ENCODE data around the gene UHRF1.
"Not testable (repeated sequence)": the region's sequence is repeated elsewhere in the genome, so short reads cannot be mapped to it uniquely, and the experiment has no call there.

The UHRF1 gene

DNA sequence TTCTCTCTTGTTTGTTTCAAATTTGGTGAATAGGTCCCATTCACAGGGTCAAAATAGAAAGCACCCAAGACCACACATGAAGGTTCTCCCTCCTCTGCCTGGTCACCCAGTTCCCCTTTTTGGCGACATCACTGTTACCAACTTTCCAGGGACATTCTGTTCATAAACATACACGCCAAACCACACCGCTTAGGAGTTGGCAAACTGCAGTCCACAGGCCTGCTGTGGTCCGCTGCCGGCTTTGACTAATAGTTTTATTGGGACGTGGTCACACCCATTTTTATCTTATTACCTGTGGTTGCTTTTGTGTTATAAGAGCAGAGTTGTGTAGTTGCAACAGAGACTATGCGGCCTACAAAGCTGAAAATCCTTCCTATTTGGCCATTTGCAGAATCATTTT, 24.2 kb downstream of the UHRF1 start:
- Mint-ChIP-seq H3K9me3 (no peaks in the 10 kb centered on the region), H3K36me3 (ENCODE audit: low read depth) (peaks cover 49% of the 10 kb centered on the region), H3K4me3 (no peak overlapping the region), H3K27ac (no peak overlapping the region), H3K27me3 (ENCODE audit: low read depth) (no peaks in the 10 kb centered on the region), H3K4me1 (ENCODE audit: low read depth) (no peaks in the 10 kb centered on the region)
- no peak for DNase-seq (ENCODE audit: low spot score)

DNA sequence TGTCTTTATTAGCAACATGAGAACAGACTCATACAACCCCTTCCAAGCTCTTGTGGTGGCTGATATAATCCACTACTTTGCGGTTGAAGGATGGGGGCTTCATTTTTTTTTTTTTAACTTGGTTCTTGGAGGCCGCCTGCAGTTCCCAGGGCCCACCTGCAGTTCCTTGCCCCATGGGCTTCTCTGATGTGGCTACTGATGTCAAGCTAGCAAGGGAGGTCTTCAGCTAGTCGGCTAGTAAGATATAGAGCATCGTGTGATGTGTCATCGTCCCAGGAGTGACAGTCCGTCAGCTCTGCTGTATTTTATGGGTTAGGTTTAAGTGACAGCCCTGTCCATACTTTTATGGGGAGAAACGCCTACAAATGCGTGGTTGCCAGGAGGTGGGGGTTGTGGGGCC, 26.1 kb downstream of the UHRF1 start:
- H3K4me3 Mint-ChIP-seq: no peak overlapping the region
- no peaks in the 10 kb centered on the region for H3K27me3 Mint-ChIP-seq (ENCODE audit: low read depth)
- no peak overlapping the region for H3K27ac Mint-ChIP-seq
- no peak for DNase-seq (ENCODE audit: low spot score)
- peaks cover 54% of the 10 kb centered on the region for H3K36me3 Mint-ChIP-seq (ENCODE audit: low read depth)
- no peaks in the 10 kb centered on the region for H3K9me3 Mint-ChIP-seq
- H3K4me1 Mint-ChIP-seq (ENCODE audit: low read depth): no peaks in the 10 kb centered on the region

DNA sequence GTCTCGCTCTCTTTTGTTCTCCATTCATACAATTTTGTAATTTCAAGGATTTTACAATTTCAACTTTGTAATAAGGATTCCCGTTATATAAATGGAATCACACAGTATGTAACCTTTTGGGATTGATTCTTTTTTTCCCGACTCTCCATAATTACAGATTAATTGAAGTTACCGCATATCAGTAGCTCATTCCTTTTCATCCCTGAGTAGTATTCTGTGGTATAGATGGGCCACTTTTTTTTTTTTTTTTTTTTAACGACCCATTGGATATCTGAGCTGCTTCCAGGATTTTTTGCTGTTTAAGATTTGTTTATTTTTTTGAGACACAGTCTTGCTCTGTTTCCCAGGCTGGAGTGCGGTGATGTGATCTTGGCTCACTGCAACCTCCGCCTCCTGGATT, 27.8 kb downstream of the UHRF1 start:
- no peak for DNase-seq (ENCODE audit: low spot score)
- Mint-ChIP-seq H3K9me3 (no peaks in the 10 kb centered on the region), H3K27me3 (ENCODE audit: low read depth) (no peaks in the 10 kb centered on the region), H3K27ac (no peak overlapping the region), H3K4me3 (no peak overlapping the region), H3K4me1 (ENCODE audit: low read depth) (no peaks in the 10 kb centered on the region), H3K36me3 (ENCODE audit: low read depth) (peaks cover 53% of the 10 kb centered on the region)

GRCh38 chr19:4938461-4938860, 29.2 kb downstream of the UHRF1 start:
- not testable (repeated sequence) for H3K4me1 Mint-ChIP-seq (ENCODE audit: low read depth); H3K27me3 Mint-ChIP-seq (ENCODE audit: low read depth); DNase-seq (ENCODE audit: low spot score); H3K9me3 Mint-ChIP-seq; H3K27ac Mint-ChIP-seq; H3K4me3 Mint-ChIP-seq
- H3K36me3 Mint-ChIP-seq (ENCODE audit: low read depth): peaks cover 49% of the 10 kb centered on the region

- no peak overlapping the region for H3K4me3 Mint-ChIP-seq
- no peaks in the 10 kb centered on the region for H3K27me3 Mint-ChIP-seq (ENCODE audit: low read depth)
- no peak for DNase-seq (ENCODE audit: low spot score)
- H3K9me3 Mint-ChIP-seq: no peaks in the 10 kb centered on the region
- H3K27ac Mint-ChIP-seq: no peak overlapping the region
- peaks cover 48% of the 10 kb centered on the region for H3K36me3 Mint-ChIP-seq (ENCODE audit: low read depth)
- H3K4me1 Mint-ChIP-seq (ENCODE audit: low read depth): no peaks in the 10 kb centered on the region
Measured at GRCh38 chr19:4939466-4939865, 30.2 kb downstream of the UHRF1 start.

GRCh38 chr19:4941638-4942169, 32.4 kb downstream of the UHRF1 start:
- peaks cover 38% of the 10 kb centered on the region for H3K36me3 Mint-ChIP-seq (ENCODE audit: low read depth)
- not testable (repeated sequence) for H3K9me3 Mint-ChIP-seq; H3K27me3 Mint-ChIP-seq (ENCODE audit: low read depth); H3K27ac Mint-ChIP-seq; DNase-seq (ENCODE audit: low spot score); H3K4me1 Mint-ChIP-seq (ENCODE audit: low read depth); H3K4me3 Mint-ChIP-seq

DNA sequence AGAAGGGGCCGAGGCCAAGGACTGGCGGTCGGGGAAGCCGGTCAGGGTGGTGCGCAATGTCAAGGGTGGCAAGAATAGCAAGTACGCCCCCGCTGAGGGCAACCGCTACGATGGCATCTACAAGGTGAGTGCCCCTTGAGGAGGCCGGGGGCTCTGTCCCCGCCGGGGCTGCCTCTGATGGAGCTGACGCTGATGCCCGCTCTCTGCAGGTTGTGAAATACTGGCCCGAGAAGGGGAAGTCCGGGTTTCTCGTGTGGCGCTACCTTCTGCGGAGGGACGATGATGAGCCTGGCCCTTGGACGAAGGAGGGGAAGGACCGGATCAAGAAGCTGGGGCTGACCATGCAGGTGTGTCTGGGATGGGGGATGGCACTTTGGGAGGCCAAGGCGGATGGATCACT, 41.3 kb downstream of the UHRF1 start:
- not testable (repeated sequence) for H3K9me3 Mint-ChIP-seq; H3K4me3 Mint-ChIP-seq; H3K27ac Mint-ChIP-seq; DNase-seq (ENCODE audit: low spot score); H3K27me3 Mint-ChIP-seq (ENCODE audit: low read depth); H3K4me1 Mint-ChIP-seq (ENCODE audit: low read depth)
- H3K36me3 Mint-ChIP-seq (ENCODE audit: low read depth): peaks cover 50% of the 10 kb centered on the region

DNA sequence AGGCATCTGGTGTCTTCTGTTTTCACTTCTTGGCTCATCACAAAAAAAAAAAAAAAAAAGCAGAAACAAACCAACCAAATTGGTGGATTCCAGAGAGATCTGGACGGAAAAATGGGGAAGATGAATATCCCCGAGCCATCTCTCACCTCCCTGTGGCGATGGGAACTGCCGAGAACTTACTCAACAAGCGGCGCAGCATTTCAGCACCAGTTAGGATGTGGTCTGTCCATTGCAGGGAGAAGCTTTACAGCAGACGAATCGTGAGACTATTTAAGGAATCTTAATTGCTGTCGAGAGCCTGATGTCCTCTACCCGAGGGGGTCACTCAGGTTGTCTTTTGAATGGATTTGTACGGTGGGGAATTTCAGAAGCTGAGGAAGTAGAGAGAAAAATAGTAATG, 42.4 kb downstream of the UHRF1 start:
- Mint-ChIP-seq H3K27ac (no peak overlapping the region), H3K36me3 (ENCODE audit: low read depth) (peaks cover 49% of the 10 kb centered on the region), H3K4me3 (no peak overlapping the region), H3K9me3 (no peaks in the 10 kb centered on the region), H3K4me1 (ENCODE audit: low read depth) (no peaks in the 10 kb centered on the region), H3K27me3 (ENCODE audit: low read depth) (no peaks in the 10 kb centered on the region)
- no peak for DNase-seq (ENCODE audit: low spot score)

DNA sequence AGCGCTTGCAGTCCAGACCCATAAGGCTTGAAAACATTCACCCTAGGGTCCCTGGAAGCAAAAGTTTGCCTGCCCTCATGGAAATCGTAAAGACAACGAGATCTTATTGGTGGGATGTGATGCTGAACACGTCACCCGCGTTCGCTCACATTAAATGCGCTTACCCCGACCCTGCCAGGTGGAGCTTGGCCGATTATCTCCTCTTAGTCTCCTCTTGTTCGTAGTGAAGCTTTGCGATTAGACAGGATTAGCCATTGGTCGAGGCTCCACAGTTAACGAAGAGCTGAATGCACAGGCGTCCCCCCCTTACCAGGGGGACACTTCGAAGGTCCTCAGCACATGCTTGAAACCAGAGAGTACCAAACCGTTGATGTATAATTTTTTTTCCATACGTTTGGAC, 43.6 kb downstream of the UHRF1 start:
- H3K36me3 Mint-ChIP-seq (ENCODE audit: low read depth): peaks cover 45% of the 10 kb centered on the region
- no peaks in the 10 kb centered on the region for H3K9me3 Mint-ChIP-seq
- DNase-seq (ENCODE audit: low spot score): no peak
- H3K27ac Mint-ChIP-seq: no peak overlapping the region
- H3K4me3 Mint-ChIP-seq: no peak overlapping the region
- no peaks in the 10 kb centered on the region for H3K4me1 Mint-ChIP-seq (ENCODE audit: low read depth)
- H3K27me3 Mint-ChIP-seq (ENCODE audit: low read depth): no peaks in the 10 kb centered on the region

DNA sequence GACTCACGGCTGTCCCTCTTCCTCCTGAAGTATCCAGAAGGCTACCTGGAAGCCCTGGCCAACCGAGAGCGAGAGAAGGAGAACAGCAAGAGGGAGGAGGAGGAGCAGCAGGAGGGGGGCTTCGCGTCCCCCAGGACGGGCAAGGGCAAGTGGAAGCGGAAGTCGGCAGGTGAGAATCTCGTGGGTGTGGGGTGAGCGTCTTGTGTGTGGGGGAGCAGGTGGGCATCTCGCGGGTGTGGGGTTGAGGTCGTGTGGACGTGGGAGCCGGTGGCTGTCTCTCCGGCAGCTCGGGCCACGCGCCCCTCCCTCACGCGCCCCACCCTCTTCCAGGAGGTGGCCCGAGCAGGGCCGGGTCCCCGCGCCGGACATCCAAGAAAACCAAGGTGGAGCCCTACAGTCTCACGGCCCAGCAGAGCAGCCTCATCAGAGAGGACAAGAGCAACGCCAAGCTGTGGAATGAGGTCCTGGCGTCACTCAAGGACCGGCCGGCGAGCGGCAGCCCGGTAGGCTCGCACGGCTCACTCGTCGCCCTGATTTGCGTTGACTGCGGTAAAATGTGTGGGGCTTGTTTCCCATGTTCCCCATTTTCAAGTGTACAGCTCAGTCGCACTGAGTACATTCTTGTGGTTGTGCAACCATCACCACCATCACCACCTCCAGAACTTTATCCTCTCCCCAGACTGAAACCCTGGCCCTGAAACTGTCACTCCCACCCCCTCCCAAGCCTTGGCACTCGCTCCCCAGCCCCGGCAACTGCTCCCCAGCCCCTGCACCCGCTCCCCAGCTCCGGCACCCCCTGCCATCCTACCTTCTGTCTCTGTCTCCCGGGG, 45.2 kb downstream of the UHRF1 start:
- H3K27ac Mint-ChIP-seq; H3K4me1 Mint-ChIP-seq (ENCODE audit: low read depth); DNase-seq (ENCODE audit: low spot score); H3K9me3 Mint-ChIP-seq; H3K4me3 Mint-ChIP-seq; H3K27me3 Mint-ChIP-seq (ENCODE audit: low read depth): not testable (repeated sequence)
- peaks cover 42% of the 10 kb centered on the region for H3K36me3 Mint-ChIP-seq (ENCODE audit: low read depth)

DNA sequence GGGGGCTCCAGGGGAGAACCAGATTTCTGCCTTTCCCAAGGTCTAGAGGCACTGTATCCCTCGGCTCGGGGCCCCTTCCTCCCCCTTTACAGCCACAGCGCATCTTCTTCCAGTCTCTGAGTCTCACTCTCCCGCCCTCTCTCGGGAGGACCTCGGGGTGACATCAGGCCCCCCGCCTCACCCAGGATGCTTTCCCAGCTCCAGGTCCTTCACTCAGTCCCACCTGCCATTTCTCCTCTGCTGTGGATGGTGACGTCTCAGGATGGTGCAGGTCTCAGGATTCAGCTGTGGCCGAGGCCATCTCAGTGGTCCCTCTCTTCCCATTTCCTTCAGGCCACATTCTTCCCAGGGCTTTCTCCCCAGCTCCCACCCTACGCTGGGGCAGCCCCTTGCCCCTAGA, 46.0 kb downstream of the UHRF1 start:
- no peak for DNase-seq (ENCODE audit: low spot score)
- peaks cover 48% of the 10 kb centered on the region for H3K36me3 Mint-ChIP-seq (ENCODE audit: low read depth)

GRCh38 chr19:4957981-4958380, 48.7 kb downstream of the UHRF1 start:
- no peak for DNase-seq (ENCODE audit: low spot score)
- no peaks in the 10 kb centered on the region for H3K9me3 Mint-ChIP-seq
- no peaks in the 10 kb centered on the region for H3K4me1 Mint-ChIP-seq (ENCODE audit: low read depth)
- H3K27ac Mint-ChIP-seq: no peak overlapping the region
- peaks cover 41% of the 10 kb centered on the region for H3K36me3 Mint-ChIP-seq (ENCODE audit: low read depth)
- no peaks in the 10 kb centered on the region for H3K27me3 Mint-ChIP-seq (ENCODE audit: low read depth)
- H3K4me3 Mint-ChIP-seq: no peak overlapping the region

More for the DNA sequence above, 46.0 kb downstream of the UHRF1 start:
- no peaks in the 10 kb centered on the region for H3K27me3 Mint-ChIP-seq (ENCODE audit: low read depth)
- H3K27ac Mint-ChIP-seq: no peak overlapping the region
- no peaks in the 10 kb centered on the region for H3K4me1 Mint-ChIP-seq (ENCODE audit: low read depth)
- no peak overlapping the region for H3K4me3 Mint-ChIP-seq
- no peaks in the 10 kb centered on the region for H3K9me3 Mint-ChIP-seq

DNA sequence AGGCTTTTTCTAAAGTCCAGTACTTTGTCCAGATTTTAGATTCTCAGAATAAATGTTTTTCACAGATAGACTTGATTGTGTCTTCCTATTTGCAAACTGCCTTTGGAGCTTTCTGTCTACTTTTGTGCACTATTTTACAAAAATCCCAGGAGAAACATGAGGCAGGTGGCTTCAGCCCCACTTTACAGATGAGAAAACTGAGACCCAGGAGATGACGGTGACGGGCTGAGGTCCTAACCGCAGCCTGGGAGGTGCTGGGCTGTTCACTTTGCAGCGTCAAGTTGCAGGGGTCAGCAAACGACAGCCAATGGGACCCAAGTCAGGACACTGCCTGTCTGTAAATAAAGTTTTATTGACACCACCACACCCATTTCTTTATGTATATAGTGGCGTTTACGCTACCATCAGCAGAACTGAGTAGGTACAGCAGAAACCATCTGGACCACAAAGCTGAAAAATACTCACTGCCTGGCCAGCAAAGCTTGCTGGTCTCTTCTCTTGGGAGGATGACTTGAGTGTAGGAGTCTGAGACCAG, 52.9 kb downstream of the UHRF1 start:
- Mint-ChIP-seq H3K4me3 (no peak overlapping the region), H3K4me1 (ENCODE audit: low read depth) (peaks cover under 1% of the 10 kb centered on the region), H3K27ac (no peak overlapping the region), H3K36me3 (ENCODE audit: low read depth) (peaks cover 39% of the 10 kb centered on the region), H3K27me3 (ENCODE audit: low read depth) (no peaks in the 10 kb centered on the region), H3K9me3 (no peaks in the 10 kb centered on the region)
- DNase-seq (ENCODE audit: low spot score): no peak

DNA sequence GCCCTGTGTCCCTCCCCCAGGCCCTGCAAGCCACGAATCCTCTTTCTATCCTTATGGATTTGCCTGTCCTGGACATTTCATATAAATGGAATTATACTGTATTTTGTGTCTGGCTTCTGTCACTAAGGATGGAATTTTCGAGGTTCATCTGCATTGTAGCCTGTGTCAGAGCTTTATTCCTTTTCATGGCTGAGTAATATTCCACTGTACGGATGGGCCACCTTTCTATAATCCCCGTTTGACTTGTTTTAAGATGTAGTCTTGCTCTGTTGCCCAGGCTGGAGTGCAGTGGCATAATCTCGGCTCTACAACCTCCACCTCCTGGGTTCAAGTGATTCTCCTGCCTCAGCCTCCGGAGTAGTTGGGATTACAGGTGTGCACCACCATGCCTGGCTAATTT, 55.8 kb downstream of the UHRF1 start:
- Mint-ChIP-seq H3K27ac (no peak overlapping the region), H3K4me3 (no peak overlapping the region)

More for the DNA sequence above, 55.8 kb downstream of the UHRF1 start:
- no peaks in the 10 kb centered on the region for H3K27me3 Mint-ChIP-seq (ENCODE audit: low read depth)
- peaks cover 16% of the 10 kb centered on the region for H3K4me1 Mint-ChIP-seq (ENCODE audit: low read depth)
- DNase-seq (ENCODE audit: low spot score): no peak
- no peaks in the 10 kb centered on the region for H3K9me3 Mint-ChIP-seq
- H3K36me3 Mint-ChIP-seq (ENCODE audit: low read depth): peaks cover 38% of the 10 kb centered on the region
